ENCODE data around the gene OXA1L.

DNA sequence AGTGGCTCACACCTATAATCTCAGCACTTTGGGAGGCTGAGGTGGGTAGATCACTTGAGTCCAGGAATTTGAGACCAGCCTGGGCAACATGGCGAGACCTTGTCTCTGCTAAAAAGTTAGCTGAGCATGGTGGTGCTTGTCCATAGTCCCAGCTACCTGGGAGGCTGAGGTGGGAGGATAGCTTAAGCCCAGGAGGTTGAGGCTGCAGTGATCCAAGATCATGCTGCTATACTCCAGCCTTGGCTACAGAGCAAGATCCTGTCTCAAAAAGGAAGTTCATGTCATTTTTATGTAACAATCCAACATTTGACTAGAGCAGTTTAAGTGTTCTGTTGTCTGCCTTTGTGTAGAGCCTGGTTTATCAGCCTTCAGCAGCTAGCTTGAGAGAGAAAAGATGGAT is 6.2 kb downstream of the OXA1L start:
- TF ChIP-seq, protein P1, sequence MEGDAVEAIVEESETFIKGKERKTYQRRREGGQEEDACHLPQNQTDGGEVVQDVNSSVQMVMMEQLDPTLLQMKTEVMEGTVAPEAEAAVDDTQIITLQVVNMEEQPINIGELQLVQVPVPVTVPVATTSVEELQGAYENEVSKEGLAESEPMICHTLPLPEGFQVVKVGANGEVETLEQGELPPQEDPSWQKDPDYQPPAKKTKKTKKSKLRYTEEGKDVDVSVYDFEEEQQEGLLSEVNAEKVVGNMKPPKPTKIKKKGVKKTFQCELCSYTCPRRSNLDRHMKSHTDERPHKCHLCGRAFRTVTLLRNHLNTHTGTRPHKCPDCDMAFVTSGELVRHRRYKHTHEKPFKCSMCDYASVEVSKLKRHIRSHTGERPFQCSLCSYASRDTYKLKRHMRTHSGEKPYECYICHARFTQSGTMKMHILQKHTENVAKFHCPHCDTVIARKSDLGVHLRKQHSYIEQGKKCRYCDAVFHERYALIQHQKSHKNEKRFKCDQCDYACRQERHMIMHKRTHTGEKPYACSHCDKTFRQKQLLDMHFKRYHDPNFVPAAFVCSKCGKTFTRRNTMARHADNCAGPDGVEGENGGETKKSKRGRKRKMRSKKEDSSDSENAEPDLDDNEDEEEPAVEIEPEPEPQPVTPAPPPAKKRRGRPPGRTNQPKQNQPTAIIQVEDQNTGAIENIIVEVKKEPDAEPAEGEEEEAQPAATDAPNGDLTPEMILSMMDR (IDR thresholded peaks at IDR 0.05; ENCODE audit: poor library complexity, severe bottlenecking) = no peak
- TF ChIP-seq MXI1 (conservative IDR thresholded peaks at IDR 0.05; ENCODE audit: poor library complexity, severe bottlenecking) (no peak), EP300 (conservative IDR thresholded peaks at IDR 0.05; ENCODE audit: poor library complexity, severe bottlenecking) (no peak), EZH2 (IDR thresholded peaks at IDR 0.05; ENCODE audit: borderline replicate concordance, insufficient read depth, low read length, poor library complexity, severe bottlenecking) (no peak)
- TF ChIP-seq, protein P2, sequence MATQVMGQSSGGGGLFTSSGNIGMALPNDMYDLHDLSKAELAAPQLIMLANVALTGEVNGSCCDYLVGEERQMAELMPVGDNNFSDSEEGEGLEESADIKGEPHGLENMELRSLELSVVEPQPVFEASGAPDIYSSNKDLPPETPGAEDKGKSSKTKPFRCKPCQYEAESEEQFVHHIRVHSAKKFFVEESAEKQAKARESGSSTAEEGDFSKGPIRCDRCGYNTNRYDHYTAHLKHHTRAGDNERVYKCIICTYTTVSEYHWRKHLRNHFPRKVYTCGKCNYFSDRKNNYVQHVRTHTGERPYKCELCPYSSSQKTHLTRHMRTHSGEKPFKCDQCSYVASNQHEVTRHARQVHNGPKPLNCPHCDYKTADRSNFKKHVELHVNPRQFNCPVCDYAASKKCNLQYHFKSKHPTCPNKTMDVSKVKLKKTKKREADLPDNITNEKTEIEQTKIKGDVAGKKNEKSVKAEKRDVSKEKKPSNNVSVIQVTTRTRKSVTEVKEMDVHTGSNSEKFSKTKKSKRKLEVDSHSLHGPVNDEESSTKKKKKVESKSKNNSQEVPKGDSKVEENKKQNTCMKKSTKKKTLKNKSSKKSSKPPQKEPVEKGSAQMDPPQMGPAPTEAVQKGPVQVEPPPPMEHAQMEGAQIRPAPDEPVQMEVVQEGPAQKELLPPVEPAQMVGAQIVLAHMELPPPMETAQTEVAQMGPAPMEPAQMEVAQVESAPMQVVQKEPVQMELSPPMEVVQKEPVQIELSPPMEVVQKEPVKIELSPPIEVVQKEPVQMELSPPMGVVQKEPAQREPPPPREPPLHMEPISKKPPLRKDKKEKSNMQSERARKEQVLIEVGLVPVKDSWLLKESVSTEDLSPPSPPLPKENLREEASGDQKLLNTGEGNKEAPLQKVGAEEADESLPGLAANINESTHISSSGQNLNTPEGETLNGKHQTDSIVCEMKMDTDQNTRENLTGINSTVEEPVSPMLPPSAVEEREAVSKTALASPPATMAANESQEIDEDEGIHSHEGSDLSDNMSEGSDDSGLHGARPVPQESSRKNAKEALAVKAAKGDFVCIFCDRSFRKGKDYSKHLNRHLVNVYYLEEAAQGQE (IDR thresholded peaks at IDR 0.05; ENCODE audit: borderline replicate concordance) = no peak
